HepG2 (cell line): Measurements from ENCODE around the gene CHID1. TPM values are rescaled to one million over a fixed set of nuclear protein-coding genes. Genes with fewer than 3 reads are reported as not detected.

ENCODE experiments used
- ATF7-NPFF ChIP-seq: sonication (generic); formaldehyde crosslinking; IDR thresholded peaks from 2 replicates; pipeline ENCODE4 v1.8.1; 2023; ENCODE audit warnings: mild to moderate bottlenecking, low read depth, missing genetic modification reagents, moderate library complexity
- CBX2 ChIP-seq, 2 experiments: fragments of 200-600 bp in 1 of 2; sonication (generic); formaldehyde crosslinking in 1 of 2; IDR thresholded peaks; 2 replicates each; pipeline versions ENCODE4 v1.7.0 to v1.8.1; 2018 to 2022; ENCODE audit warnings: low read depth in 2 of 2, low read length in 1 of 2, mild to moderate bottlenecking in 1 of 2, missing genetic modification reagents in 1 of 2
- CCAR2 ChIP-seq: fragments of 200-400 bp; formaldehyde crosslinking; optimal IDR thresholded peaks from 2 replicates; pipeline ENCODE3; 2018; ENCODE audit warnings: low read depth, mild to moderate bottlenecking, low read length, moderate library complexity
- HDAC6 ChIP-seq: fragments of 200-600 bp; sonication (generic); IDR thresholded peaks from 2 replicates; pipeline ENCODE4 v1.7.0; 2017; ENCODE audit warnings: mild to moderate bottlenecking, antibody characterized with exemption, low read length, low read depth
- PAF1 ChIP-seq: IDR thresholded peaks from 2 replicates; pipeline ENCODE4 v1.6.1; 2016; ENCODE audit warnings: missing genetic modification reagents, missing compliant biosample characterization
- SP2 ChIP-seq: sonication (generic); formaldehyde crosslinking; IDR thresholded peaks from 2 replicates; pipeline ENCODE4 v1.5.1; 2020; ENCODE audit warnings: mild to moderate bottlenecking, missing genetic modification reagents
- ZNF317 ChIP-seq: sonication (generic); formaldehyde crosslinking; IDR thresholded peaks from 2 replicates; pipeline ENCODE4 v1.5.0; 2020; ENCODE audit warnings: mild to moderate bottlenecking, missing genetic modification reagents
- ZSCAN21 ChIP-seq: sonication (generic); formaldehyde crosslinking; IDR thresholded peaks from 2 replicates; pipeline ENCODE4 v1.8.0; 2022; ENCODE audit warnings: mild to moderate bottlenecking, missing genetic modification reagents, moderate library complexity, borderline replicate concordance
- polyA plus RNA-seq, 8 experiments: library from polyadenylated mRNA; depleted of rRNA in 3 of 8; stranded (reverse) in 7 of 8; unstranded in 1 of 8; fragments of >200 nt; fragmentation: Illumina TruSeq in 4 of 8; extraction: Trizol in 4 of 8; gene quantifications; 2 replicates each; pipeline versions ENCODE4 v1.2.1 to v1.2.3, GENCODE V29; 2011 to 2016; ENCODE audit warnings: low read depth in 4 of 8, missing spikeins in 1 of 8, mixed read lengths in 1 of 8; ENCODE audit not compliant: insufficient read depth in 1 of 8
- total RNA-seq, 5 experiments: library from RNA; depleted of rRNA; stranded (reverse); fragments of >200 nt; fragmentation: Illumina TruSeq; extraction: Trizol; gene quantifications; 2 replicates each; pipeline ENCODE4 v1.2.3, GENCODE V29; 2016; ENCODE audit warnings: low read depth in 1 of 5
- TF ChIP-seq, protein P1 (sequence below): sonication (generic); formaldehyde crosslinking; IDR thresholded peaks from 2 replicates; pipeline ENCODE4 v1.5.1; 2020; ENCODE audit warnings: mild to moderate bottlenecking, missing genetic modification reagents, moderate library complexity
- TF ChIP-seq, protein P2 (sequence below): sonication (generic); formaldehyde crosslinking; IDR thresholded peaks from 2 replicates; pipeline ENCODE4 v1.5.0; 2020; ENCODE audit warnings: missing genetic modification reagents
- TF ChIP-seq, protein P3 (sequence below): IDR thresholded peaks from 2 replicates; pipeline ENCODE4 v1.6.1; 2016; ENCODE audit warnings: missing biosample characterization, missing genetic modification reagents, low read depth
- TF ChIP-seq, protein P4 (sequence below): sonication (generic); formaldehyde crosslinking; IDR thresholded peaks from 2 replicates; pipeline ENCODE4 v1.4.0; 2020; ENCODE audit warnings: mild to moderate bottlenecking, missing genetic modification reagents
- TF ChIP-seq, protein P5 (sequence below): sonication (generic); formaldehyde crosslinking; IDR thresholded peaks from 2 replicates; pipeline ENCODE4 v1.5.0; 2020; ENCODE audit warnings: mild to moderate bottlenecking, missing genetic modification reagents

CHID1 gene
- total and polyA plus RNA-seq, 2 of the 13 experiments (the other 11 are each of a cell fraction or from before 2014, with no cell fraction given), result 65.1 to 93.6 TPM

DNA sequence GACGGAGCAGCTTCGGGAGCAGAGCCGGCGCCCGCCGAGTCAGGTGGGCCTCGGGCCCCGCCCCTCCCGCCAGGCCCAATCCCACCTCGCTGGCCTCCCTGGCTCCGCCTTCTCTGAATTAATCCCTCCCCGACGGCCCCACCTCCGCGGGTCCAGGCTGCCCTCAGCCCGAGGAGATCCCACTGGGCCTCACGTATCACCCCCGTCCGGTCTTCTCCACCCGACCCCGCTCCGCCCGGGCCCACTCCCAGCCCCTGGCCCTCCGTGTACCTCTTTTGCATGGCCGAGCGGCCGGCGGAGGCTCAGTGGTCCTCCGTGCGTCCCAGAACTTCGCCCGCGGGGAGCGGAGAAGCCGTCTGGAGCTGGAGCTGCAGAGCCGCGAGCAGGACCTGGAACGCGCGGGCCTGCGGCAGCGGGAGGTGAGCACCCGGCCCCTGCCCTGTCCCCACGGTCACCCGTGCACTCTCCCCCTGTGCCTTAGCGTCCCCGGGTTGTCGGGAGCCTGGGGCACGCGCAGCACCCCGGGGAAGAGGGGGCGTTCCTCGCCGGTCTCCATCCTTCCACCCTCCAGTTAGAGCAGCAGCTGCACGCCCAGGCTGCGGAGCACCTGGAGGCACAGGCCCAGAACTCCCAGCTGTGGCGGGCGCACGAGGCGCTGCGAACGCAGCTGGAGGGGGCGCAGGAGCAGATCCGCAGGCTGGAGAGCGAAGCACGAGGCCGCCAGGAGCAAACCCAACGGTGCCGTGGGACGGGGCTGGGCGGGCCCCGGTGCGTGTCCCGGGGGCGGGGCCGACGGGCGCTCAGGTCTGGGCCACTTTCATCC, 80.1 kb downstream of the CHID1 start (continued):
- TF ChIP-seq, protein P1, sequence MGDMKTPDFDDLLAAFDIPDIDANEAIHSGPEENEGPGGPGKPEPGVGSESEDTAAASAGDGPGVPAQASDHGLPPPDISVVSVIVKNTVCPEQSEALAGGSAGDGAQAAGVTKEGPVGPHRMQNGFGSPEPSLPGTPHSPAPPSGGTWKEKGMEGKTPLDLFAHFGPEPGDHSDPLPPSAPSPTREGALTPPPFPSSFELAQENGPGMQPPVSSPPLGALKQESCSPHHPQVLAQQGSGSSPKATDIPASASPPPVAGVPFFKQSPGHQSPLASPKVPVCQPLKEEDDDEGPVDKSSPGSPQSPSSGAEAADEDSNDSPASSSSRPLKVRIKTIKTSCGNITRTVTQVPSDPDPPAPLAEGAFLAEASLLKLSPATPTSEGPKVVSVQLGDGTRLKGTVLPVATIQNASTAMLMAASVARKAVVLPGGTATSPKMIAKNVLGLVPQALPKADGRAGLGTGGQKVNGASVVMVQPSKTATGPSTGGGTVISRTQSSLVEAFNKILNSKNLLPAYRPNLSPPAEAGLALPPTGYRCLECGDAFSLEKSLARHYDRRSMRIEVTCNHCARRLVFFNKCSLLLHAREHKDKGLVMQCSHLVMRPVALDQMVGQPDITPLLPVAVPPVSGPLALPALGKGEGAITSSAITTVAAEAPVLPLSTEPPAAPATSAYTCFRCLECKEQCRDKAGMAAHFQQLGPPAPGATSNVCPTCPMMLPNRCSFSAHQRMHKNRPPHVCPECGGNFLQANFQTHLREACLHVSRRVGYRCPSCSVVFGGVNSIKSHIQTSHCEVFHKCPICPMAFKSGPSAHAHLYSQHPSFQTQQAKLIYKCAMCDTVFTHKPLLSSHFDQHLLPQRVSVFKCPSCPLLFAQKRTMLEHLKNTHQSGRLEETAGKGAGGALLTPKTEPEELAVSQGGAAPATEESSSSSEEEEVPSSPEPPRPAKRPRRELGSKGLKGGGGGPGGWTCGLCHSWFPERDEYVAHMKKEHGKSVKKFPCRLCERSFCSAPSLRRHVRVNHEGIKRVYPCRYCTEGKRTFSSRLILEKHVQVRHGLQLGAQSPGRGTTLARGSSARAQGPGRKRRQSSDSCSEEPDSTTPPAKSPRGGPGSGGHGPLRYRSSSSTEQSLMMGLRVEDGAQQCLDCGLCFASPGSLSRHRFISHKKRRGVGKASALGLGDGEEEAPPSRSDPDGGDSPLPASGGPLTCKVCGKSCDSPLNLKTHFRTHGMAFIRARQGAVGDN (CRISPR knock-in tag), result peak; percentile 93
- no peak for TF ChIP-seq CCAR2
- TF ChIP-seq, protein P2, sequence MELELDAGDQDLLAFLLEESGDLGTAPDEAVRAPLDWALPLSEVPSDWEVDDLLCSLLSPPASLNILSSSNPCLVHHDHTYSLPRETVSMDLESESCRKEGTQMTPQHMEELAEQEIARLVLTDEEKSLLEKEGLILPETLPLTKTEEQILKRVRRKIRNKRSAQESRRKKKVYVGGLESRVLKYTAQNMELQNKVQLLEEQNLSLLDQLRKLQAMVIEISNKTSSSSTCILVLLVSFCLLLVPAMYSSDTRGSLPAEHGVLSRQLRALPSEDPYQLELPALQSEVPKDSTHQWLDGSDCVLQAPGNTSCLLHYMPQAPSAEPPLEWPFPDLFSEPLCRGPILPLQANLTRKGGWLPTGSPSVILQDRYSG (CRISPR knock-in tag), result no peak
- TF ChIP-seq PAF1 (CRISPR knock-in tag), result no peak
- TF ChIP-seq SP2 (CRISPR knock-in tag), result no peak
- TF ChIP-seq, protein P3, sequence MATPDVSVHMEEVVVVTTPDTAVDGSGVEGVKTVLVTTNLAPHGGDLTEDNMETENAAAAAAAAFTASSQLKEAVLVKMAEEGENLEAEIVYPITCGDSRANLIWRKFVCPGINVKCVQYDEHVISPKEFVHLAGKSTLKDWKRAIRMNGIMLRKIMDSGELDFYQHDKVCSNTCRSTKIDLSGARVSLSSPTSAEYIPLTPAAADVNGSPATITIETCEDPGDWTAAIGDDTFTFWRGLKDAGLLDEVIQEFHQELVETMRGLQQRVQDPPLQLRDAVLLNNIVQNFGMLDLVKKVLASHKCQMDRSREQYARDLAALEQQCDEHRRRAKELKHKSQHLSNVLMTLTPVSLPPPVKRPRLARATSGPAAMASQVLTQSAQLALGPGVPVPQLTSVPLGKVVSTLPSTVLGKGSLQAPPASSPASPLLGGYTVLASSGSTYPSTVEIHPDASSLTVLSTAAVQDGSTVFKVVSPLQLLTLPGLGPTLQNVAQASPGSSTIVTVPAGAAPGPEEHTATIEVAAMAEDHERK (CRISPR knock-in tag), result no peak
- no peak for TF ChIP-seq CBX2 (IDR thresholded peaks at IDR 0.05; ENCODE audit: low read depth, low read length)
- TF ChIP-seq CBX2 (CRISPR knock-in tag; IDR thresholded peaks at IDR 0.05; ENCODE audit: low read depth), result no peak
- 0 out of 2 replicates have a peak, but pooled peaks have one; percentile 34 for TF ChIP-seq ATF7-NPFF (CRISPR knock-in tag)
- TF ChIP-seq ZSCAN21 (CRISPR knock-in tag), result peak; percentile 74; the same call in 1 of the 2 replicates
- TF ChIP-seq, protein P4, sequence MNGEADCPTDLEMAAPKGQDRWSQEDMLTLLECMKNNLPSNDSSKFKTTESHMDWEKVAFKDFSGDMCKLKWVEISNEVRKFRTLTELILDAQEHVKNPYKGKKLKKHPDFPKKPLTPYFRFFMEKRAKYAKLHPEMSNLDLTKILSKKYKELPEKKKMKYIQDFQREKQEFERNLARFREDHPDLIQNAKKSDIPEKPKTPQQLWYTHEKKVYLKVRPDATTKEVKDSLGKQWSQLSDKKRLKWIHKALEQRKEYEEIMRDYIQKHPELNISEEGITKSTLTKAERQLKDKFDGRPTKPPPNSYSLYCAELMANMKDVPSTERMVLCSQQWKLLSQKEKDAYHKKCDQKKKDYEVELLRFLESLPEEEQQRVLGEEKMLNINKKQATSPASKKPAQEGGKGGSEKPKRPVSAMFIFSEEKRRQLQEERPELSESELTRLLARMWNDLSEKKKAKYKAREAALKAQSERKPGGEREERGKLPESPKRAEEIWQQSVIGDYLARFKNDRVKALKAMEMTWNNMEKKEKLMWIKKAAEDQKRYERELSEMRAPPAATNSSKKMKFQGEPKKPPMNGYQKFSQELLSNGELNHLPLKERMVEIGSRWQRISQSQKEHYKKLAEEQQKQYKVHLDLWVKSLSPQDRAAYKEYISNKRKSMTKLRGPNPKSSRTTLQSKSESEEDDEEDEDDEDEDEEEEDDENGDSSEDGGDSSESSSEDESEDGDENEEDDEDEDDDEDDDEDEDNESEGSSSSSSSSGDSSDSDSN (CRISPR knock-in tag), result peak; percentile 72; the same call in 1 of the 2 replicates
- TF ChIP-seq HDAC6, result no peak
- TF ChIP-seq ZNF317 (CRISPR knock-in tag), result no peak
- TF ChIP-seq, protein P5, sequence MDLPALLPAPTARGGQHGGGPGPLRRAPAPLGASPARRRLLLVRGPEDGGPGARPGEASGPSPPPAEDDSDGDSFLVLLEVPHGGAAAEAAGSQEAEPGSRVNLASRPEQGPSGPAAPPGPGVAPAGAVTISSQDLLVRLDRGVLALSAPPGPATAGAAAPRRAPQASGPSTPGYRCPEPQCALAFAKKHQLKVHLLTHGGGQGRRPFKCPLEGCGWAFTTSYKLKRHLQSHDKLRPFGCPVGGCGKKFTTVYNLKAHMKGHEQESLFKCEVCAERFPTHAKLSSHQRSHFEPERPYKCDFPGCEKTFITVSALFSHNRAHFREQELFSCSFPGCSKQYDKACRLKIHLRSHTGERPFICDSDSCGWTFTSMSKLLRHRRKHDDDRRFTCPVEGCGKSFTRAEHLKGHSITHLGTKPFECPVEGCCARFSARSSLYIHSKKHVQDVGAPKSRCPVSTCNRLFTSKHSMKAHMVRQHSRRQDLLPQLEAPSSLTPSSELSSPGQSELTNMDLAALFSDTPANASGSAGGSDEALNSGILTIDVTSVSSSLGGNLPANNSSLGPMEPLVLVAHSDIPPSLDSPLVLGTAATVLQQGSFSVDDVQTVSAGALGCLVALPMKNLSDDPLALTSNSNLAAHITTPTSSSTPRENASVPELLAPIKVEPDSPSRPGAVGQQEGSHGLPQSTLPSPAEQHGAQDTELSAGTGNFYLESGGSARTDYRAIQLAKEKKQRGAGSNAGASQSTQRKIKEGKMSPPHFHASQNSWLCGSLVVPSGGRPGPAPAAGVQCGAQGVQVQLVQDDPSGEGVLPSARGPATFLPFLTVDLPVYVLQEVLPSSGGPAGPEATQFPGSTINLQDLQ (CRISPR knock-in tag), result no peak
